Common myeloid progenitor, CD34-positive (primary cell): ENCODE results near the gene ATXN2.

Source experiments
- CTCF ChIA-PET: fragments of 350-600 bp; sonication (Branson Sonifier 250); formaldehyde crosslinking; loops from one replicate; lab custom pipeline; 2021; ENCODE audit warnings: antibody characterized with exemption; lab: Charles Lee
- POLR2A ChIA-PET: fragments of 350-600 bp; sonication (Branson Sonifier 250); formaldehyde crosslinking; loops from one replicate; lab custom pipeline; 2021; ENCODE audit warnings: antibody characterized with exemption; lab: Charles Lee
- DNase-seq, 3 donors: peaks; one replicate each; pipeline versions ENCODE4 v3.0.0 to v3.0.0-alpha.2; 2013
- H3K27ac ChIP-seq, 2 experiments: 1 replicate in 1 of 2; 2 replicates in 1 of 2; pipeline ENCODE4 v1.7.0; 2013; ENCODE audit warnings: inconsistent platforms in 2 of 2, low read length in 2 of 2, mild to moderate bottlenecking in 2 of 2, low read depth in 1 of 2, moderate library complexity in 1 of 2; ENCODE audit not compliant: severe bottlenecking in 2 of 2, insufficient read depth in 1 of 2, poor library complexity in 1 of 2
- H3K27me3 ChIP-seq, 5 experiments: replicated peaks in 2 of 5; 1 replicate in 3 of 5; 2 replicates in 2 of 5; pipeline versions ENCODE4 v1.6.1 to v1.7.0; 2013; ENCODE audit warnings: low read length in 4 of 5, mild to moderate bottlenecking in 2 of 5, moderate library complexity in 2 of 5, inconsistent platforms in 1 of 5; ENCODE audit not compliant: insufficient read depth in 5 of 5, control insufficient read depth in 4 of 5
- H3K36me3 ChIP-seq, 4 experiments: 1 replicate in 2 of 4; 2 replicates in 2 of 4; pipeline versions ENCODE4 v1.6.1 to v1.7.0; 2013; ENCODE audit warnings: low read length in 3 of 4, control low read depth in 1 of 4, mild to moderate bottlenecking in 1 of 4; ENCODE audit not compliant: control insufficient read depth in 4 of 4, insufficient read depth in 4 of 4
- H3K4me1 ChIP-seq, 4 experiments: 1 replicate in 3 of 4; 2 replicates in 1 of 4; pipeline versions ENCODE4 v1.6.1 to v1.7.1; 2013; ENCODE audit warnings: low read length in 3 of 4, mild to moderate bottlenecking in 3 of 4, control low read depth in 1 of 4, inconsistent platforms in 1 of 4, moderate library complexity in 1 of 4; ENCODE audit not compliant: control insufficient read depth in 4 of 4, insufficient read depth in 4 of 4; ENCODE audit errors: control extremely low read depth in 1 of 4
- H3K4me3 ChIP-seq, 7 experiments: 1 replicate in 4 of 7; 2 replicates in 3 of 7; pipeline versions ENCODE4 v1.5.1 to v1.7.0; 2013; ENCODE audit warnings: mild to moderate bottlenecking in 7 of 7, low read length in 6 of 7, moderate library complexity in 6 of 7, inconsistent platforms in 2 of 7, low read depth in 2 of 7, control low read depth in 1 of 7; ENCODE audit not compliant: insufficient read depth in 4 of 7, control insufficient read depth in 1 of 7; ENCODE audit errors: extremely low read depth in 1 of 7
- H3K9me3 ChIP-seq, 5 experiments: 1 replicate in 4 of 5; 2 replicates in 1 of 5; pipeline versions ENCODE4 v1.6.1 to v1.7.1; 2013; ENCODE audit warnings: low read length in 4 of 5, mild to moderate bottlenecking in 2 of 5, inconsistent platforms in 1 of 5, low read depth in 1 of 5, moderate library complexity in 1 of 5; ENCODE audit not compliant: control insufficient read depth in 4 of 5, insufficient read depth in 2 of 5; ENCODE audit errors: control extremely low read depth in 1 of 5
- WGBS: methylation state at CpG from one replicate; pipeline ENCODE4 v1.1.5; 2013; ENCODE audit not compliant: insufficient coverage; 5-methylcytosine and 5-hydroxymethylcytosine counted together

The ATXN2 gene

DNA sequence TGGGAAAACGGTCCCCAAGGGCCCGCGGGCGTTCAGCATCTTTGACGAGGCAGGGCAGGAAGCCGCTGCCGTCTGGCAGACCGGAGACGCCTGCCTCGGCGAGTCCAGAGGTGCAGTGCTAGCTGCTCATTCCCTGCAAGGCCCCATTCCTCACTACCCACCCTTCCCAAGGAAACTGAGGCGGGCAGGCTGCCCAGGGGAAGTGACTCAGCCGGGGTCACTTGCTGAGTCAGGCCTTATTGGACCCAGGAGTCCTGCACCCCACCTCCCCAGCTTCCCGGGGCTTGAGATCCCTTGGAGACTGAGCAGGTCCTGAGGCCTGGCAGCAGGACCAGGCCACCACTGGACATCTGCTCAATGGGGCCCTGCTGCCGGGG, 189.7 kb downstream of the ATXN2 start:
- Histone ChIP-seq H3K4me1 (peaks cover 19 to 91% (median 85%) of the 10 kb centered on the region in 4 experiments), H3K4me3 (peak overlapping the region in 6 of 7 experiments; percentile 19 to 98 (median 42)), H3K9me3 (no peaks in the 10 kb centered on the region), H3K27me3 (no peaks in the 10 kb centered on the region), H3K27ac (peak overlapping the region in 1 of 2 experiments; percentile 79), H3K36me3 (peaks cover 0 to 15% (median 2%) of the 10 kb centered on the region in 4 experiments)
- ChIA-PET POLR2A (interaction anchor here (0.6 to 1.7 kb wide), 7 partner anchors 13 to 296 kb away, joined by 3 to 8 read pairs (median 6); no protein-coding TSS in a partner anchor), CTCF (interaction anchor here (1.3 to 27.3 kb wide), 5 partner anchors 11 to 38 kb away, joined by 4 to 820 read pairs (median 11); no protein-coding TSS in a partner anchor)
- whole genome bisulfite sequencing: 0% methylated on average over 11 of the region's 15 CpGs
- peak in 1 of 3 donors; percentile 58 for DNase-seq

DNA sequence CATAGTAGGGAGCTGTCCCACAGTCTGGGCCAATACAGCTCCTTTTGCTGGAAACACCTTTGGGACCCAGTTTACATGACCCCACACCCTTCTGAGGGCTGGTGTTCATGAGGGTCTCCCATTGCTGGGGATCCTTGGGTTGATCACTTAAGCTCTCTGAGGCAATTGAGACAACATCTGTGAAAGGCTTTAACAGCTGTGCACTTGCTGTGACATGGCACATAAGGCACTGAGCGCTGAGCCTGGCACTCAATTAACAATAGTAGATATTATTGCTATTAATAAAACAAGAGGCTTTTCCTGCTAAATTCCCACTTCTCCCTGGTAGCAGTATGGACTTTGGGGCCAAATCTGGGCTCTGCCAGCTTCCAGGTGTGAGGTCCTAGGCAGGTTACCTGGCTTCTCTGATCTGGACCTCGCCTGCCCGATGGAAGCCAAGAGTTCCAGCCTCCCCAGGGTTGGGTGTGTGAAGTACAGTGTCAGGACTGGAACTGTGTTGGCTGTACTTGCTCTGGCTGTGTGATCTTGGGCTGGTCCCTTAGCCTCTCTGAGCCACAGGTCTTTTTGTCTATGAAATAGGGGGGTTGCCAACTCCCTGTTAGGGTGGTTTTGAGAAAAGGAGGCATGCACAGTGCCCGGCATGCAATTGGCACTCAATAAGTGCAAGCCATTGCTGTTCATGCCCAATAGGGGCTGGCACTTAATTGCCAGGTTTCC, 190.3 kb downstream of the ATXN2 start:
- Histone ChIP-seq H3K9me3 (no peaks in the 10 kb centered on the region), H3K4me1 (peaks cover 23 to 92% (median 87%) of the 10 kb centered on the region in 4 experiments), H3K36me3 (peaks cover 0 to 13% (median 1%) of the 10 kb centered on the region in 4 experiments), H3K27ac (peak overlapping the region in 1 of 2 experiments; percentile 79), H3K4me3 (peak overlapping the region in 5 of 7 experiments; percentile 26 to 98 (median 51)), H3K27me3 (no peaks in the 10 kb centered on the region)
- WGBS: 61% methylated on average over 3 of the region's 4 CpGs
- CTCF ChIA-PET: interaction anchor here (1.4 to 27.3 kb wide), 5 partner anchors 10 to 39 kb away, joined by 4 to 820 read pairs (median 18); no protein-coding TSS in a partner anchor
- POLR2A ChIA-PET: interaction anchor here (1.1 to 1.7 kb wide), 3 partner anchors 19 to 29 kb away, joined by 3 to 8 read pairs (median 3); no protein-coding TSS in a partner anchor
- no peak for DNase-seq

DNA sequence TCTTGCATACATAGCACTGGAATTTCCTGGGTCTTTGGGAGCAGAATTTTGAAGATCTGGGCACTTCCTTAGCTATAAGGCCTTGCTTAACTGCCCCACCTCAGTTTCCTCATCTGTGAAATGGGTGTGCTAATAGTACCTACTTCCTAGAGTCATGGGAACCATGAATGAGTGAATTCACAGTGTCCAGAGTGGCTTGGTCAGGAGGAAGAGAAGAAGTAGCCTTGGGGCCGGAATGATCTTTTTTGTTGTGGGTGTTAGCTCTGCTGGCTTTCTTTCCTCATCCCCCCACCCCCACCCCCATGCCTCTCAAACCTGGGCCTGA, 191.0 kb downstream of the ATXN2 start:
- Histone ChIP-seq H3K9me3 (no peaks in the 10 kb centered on the region), H3K4me3 (peak overlapping the region in 4 of 7 experiments; percentile 82 to 98 (median 92)), H3K4me1 (peaks cover 23 to 92% (median 88%) of the 10 kb centered on the region in 4 experiments), H3K36me3 (peaks cover 0 to 8% (median under 1%) of the 10 kb centered on the region in 4 experiments), H3K27ac (no peak overlapping the region), H3K27me3 (no peaks in the 10 kb centered on the region)
- ChIA-PET POLR2A (interaction anchor here (1.1 to 2.1 kb wide), 2 partner anchors 27 to 29 kb away, joined by 3 to 8 read pairs; no protein-coding TSS in a partner anchor), CTCF (interaction anchor here (1.4 to 27.3 kb wide), 5 partner anchors 9 to 39 kb away, joined by 4 to 820 read pairs (median 18); no protein-coding TSS in a partner anchor)
- no CpG with 5 or more reads among the region's 1 CpG for whole genome bisulfite sequencing
- DNase-seq: no peak

DNA sequence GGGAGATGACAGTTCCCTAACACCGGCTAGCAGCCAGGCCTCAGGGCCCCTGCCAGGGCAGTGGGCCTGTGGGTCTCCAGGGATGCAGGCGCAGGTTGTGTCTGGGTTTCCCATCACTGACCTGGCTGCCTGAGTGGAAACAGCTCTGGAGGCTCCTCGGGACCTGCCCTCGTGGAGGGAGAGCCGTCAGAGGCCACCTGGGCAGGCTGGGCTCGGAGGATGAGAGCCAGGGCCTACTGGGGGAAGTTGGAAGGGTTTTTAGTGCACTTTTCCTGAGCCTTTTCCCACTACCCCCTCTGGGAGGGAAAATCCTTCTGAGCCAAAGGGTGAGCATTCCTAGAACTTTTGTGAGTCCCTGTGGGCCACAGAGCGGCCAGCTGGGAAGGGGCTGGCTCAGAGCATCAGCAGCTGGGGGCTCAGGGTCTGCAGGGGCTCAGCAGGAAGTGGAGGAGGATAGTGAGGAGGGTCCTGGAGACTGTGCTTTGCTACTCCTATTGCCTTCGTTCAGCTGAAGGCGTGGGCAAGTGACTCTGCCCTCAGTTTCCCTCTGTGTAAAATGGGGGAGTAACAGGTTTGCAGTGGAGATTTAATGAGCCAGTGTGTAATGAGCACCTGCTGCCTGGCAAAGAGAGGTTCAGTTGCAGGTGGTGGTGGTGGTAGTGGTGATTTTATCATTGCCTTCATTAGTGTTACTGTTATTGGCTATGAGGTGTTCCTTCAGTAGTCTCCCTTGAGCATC, 191.6 kb downstream of the ATXN2 start:
- H3K4me3 ChIP-seq: peak overlapping the region; percentile 73 to 98 (median 87)
- POLR2A ChIA-PET: interaction anchor here (1.1 to 2.1 kb wide), 2 partner anchors 27 to 30 kb away, joined by 3 to 8 read pairs; no protein-coding TSS in a partner anchor
- H3K4me1 ChIP-seq: peaks cover 20 to 91% (median 88%) of the 10 kb centered on the region in 4 experiments
- no peaks in the 10 kb centered on the region for H3K9me3 ChIP-seq
- no peaks in the 10 kb centered on the region for H3K27me3 ChIP-seq
- peak overlapping the region; percentile 70 to 89 for H3K27ac ChIP-seq
- no peak for DNase-seq
- CTCF ChIA-PET: interaction anchor here (2.9 to 27.3 kb wide), 4 partner anchors 11 to 40 kb away, joined by 11 to 820 read pairs (median 106); no protein-coding TSS in a partner anchor
- peaks cover 0 to 8% (median under 1%) of the 10 kb centered on the region in 4 experiments for H3K36me3 ChIP-seq
- WGBS: 23% methylated on average over 8 of the region's 9 CpGs

DNA sequence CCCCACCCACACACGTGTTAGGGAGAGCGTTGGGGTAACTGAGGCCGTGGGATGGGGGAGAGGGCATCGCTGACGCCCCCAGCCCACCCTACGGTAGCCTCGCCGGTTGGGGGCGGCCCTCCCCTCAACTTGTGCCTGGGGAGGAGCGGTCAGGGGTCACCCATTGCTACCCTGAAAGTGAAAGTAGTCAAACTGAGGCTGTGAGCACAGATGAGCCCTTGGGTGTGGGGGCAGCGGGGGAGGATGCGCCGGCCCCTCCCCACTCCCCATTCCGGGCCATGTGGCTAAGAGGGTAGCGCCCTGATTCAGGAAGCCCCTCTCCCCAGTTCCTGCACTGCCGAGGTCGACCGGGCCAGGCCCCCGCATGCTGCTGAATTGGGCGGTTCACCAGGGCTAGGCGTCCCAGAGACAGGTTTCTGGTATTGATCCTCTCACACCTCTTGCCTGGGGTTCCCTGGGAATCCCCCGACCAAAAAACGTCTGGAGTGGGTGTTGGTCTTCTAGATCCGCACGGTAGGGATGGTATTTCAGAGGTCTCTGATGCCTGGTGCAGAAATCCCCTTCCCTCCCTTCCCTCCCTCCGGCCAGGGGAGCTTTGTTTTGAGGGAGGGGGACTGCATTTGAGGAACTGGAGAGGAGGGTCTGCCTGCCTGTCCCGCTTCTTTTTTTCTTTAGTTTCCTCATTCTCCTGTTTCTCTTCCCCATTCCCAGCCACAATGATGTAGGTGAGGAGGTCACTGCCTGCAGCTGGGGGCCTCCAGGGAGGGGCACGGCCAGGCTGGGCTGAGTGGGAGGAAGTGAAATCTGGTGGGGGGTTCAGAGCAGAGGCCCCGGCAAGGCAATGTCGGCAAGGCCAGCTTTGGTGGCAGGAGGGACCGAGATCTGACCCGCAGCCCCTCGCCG, 192.4 kb downstream of the ATXN2 start:
- peaks cover 0 to 8% (median under 1%) of the 10 kb centered on the region in 4 experiments for H3K36me3 ChIP-seq
- peaks cover 20 to 83% (median 79%) of the 10 kb centered on the region in 4 experiments for H3K4me1 ChIP-seq
- peak overlapping the region; percentile 73 to 98 (median 87) for H3K4me3 ChIP-seq
- H3K9me3 ChIP-seq: no peaks in the 10 kb centered on the region
- peak in 2 of 3 donors; percentile 62 to 63 for DNase-seq
- WGBS: under 1% methylated on average over 19 of the region's 34 CpGs
- CTCF ChIA-PET: interaction anchor here (3.4 to 27.3 kb wide), 3 partner anchors 18 to 41 kb away, joined by 18 to 820 read pairs (median 194); no protein-coding TSS in a partner anchor
- H3K27ac ChIP-seq: peak overlapping the region; percentile 70 to 89
- POLR2A ChIA-PET: interaction anchor here (2.1 kb wide), 1 partner anchor 31 kb away, joined by 8 read pairs; no protein-coding TSS in a partner anchor
- no peaks in the 10 kb centered on the region for H3K27me3 ChIP-seq
